Heart left ventricle (tissue), 16 donors: ENCODE results near the gene IPO9. TPM values are rescaled to one million over a fixed set of nuclear protein-coding genes. Genes with fewer than 3 reads are reported as not detected.

Experiments used
- ATAC-seq, 4 donors: fragments of 200-7000 bp; cut with Tn5 transposase; one replicate each; pipeline ENCODE4 v1.9.1; 2020 to 2022; ENCODE audit warnings: moderate library complexity in 4 of 4, mild to moderate bottlenecking in 3 of 4, moderate number of reproducible peaks in 1 of 4
- DNase-seq, 5 donors: peaks; one replicate each; pipeline ENCODE4 v3.0.0-alpha.2; 2020
- H3K27ac ChIP-seq, 12 donors: fragments of 200-600 bp; sonication (generic) in 4 of 12; one replicate each; pipeline versions ENCODE4 v1.5.0 to v1.8.0; 2016 to 2022; ENCODE audit warnings: mild to moderate bottlenecking in 2 of 12
- H3K27me3 ChIP-seq, 9 donors: fragments of 200-600 bp; sonication (generic) in 2 of 9; one replicate each; pipeline versions ENCODE4 v1.5.1 to v1.8.0; 2016 to 2022; ENCODE audit warnings: mild to moderate bottlenecking in 3 of 9
- H3K36me3 ChIP-seq, 9 donors: fragments of 200-600 bp; sonication (generic) in 2 of 9; one replicate each; pipeline versions ENCODE4 v1.5.0 to v1.8.0; 2018 to 2022; ENCODE audit warnings: mild to moderate bottlenecking in 2 of 9
- H3K4me1 ChIP-seq, 12 donors: fragments of 200-600 bp; sonication (generic) in 4 of 12; one replicate each; pipeline versions ENCODE4 v1.5.0 to v1.8.0; 2016 to 2022; ENCODE audit warnings: mild to moderate bottlenecking in 3 of 12
- H3K4me3 ChIP-seq, 12 donors: fragments of 200-600 bp; sonication (generic) in 4 of 12; one replicate each; pipeline versions ENCODE4 v1.5.0 to v1.8.0; 2017 to 2022; ENCODE audit warnings: mild to moderate bottlenecking in 9 of 12, moderate library complexity in 4 of 12
- H3K9me3 ChIP-seq, 12 donors: fragments of 200-600 bp; sonication (generic) in 4 of 12; one replicate each; pipeline versions ENCODE4 v1.5.0 to v1.8.0; 2016 to 2022; ENCODE audit warnings: mild to moderate bottlenecking in 1 of 12
- POLR2A ChIP-seq, 2 donors: fragments of 450-650 bp; IDR thresholded peaks; one replicate each; pipeline ENCODE4 v1.6.1; 2017; ENCODE audit warnings: antibody characterized with exemption in 2 of 2, mild to moderate bottlenecking in 2 of 2, moderate library complexity in 2 of 2
- WGBS, 4 donors: extraction: QIAGEN DNeasy Blood & Tissue Kit in 2 of 4; methylation state at CpG; one replicate each; pipeline versions ENCODE4 v1.1.5 to v1.1.7; 2013 to 2018; 5-methylcytosine and 5-hydroxymethylcytosine counted together
- intact Hi-C, 10 donors: fragments of 100-400 bp; cut with DNase I; formaldehyde crosslinking; loops; one replicate each; pipeline versions ENCODE4 v1.11.1 to v1.14.2; 2022
- microRNA counts, 2 donors: library from miRNA; unstranded; fragments of <30 nt; microRNA quantifications; one replicate each; lab custom pipeline; 2016
- microRNA-seq, 4 donors: library from miRNA; unstranded; fragments of <30 nt; microRNA quantifications; one replicate each; pipeline versions ENCODE4 to v1.2.0, GENCODE V29; 2017 to 2020
- polyA plus RNA-seq, 2 donors: library from polyadenylated mRNA; stranded (reverse); fragments of 200-250 nt; gene quantifications; one replicate each; pipeline ENCODE4 v1.2.3, GENCODE V29; 2013
- total RNA-seq, 9 donors: library from RNA; depleted of rRNA in 2 of 9; stranded (reverse); fragments of >200 nt in 2 of 9; fragmentation: NEBNext Ultra II Directional in 3 of 9; extraction: Animal tissue kit (Norgen Biotek cat#: 25700) in 3 of 9; gene quantifications; one replicate each; pipeline versions ENCODE4 v1.1.0 to v1.2.4, GENCODE V29; 2016 to 2023
- TF ChIP-seq, protein P1 (sequence below), 12 donors: fragments of 200-600 bp; sonication (generic) in 4 of 12; IDR thresholded peaks; one replicate each; pipeline versions ENCODE4 v1.5.0 to v1.8.0; 2018 to 2022; ENCODE audit warnings: antibody characterized with exemption in 12 of 12, mild to moderate bottlenecking in 5 of 12
- donor health status: ischemic (EF 13 %, LVEDD 7.1; RV severe dilation, severe dysfunction).
- donor health status: healthy with polysubstance abuse.
- donor health status: DM: no; HTN: yes; CAD: no.
- donor health status: DM: no; HTN: no; CAD: no.
- donor health status: ischemic (EF 25% LVEDD 6.9; RV normal size, moderate dysfunction).
- donor health status: ischemic (EF 25% LVEDD 5.7; RV mildly dilated, moderate dysfunction).
- donor health status: healthy.
- donor health status: DM: yes; HTN: yes; CAD: no.
- donor health status: ischemic (EF 35%, LVEDD 5.7; RV mildly dilated, moderate dysfunction).
- donor health status: nonischemic (EF 11% LVEDD 7.7; RV severe dilation, severe dysfunction).
- donor health status: DM: yes; HTN: yes; CAD: no.
- donor health status: PGD.
- donor health status: ischemic (EF 29% LVEDD 5.4; RV normal size, mild dysfunction).
- donor health status: nonischemic (EF 23%, LVEDD 6.1; RV moderate dilation, normal function).

IPO9 gene
- total and polyA plus RNA-seq, 11 donors = 9.8 to 35.4 (median 22.9) TPM

DNA sequence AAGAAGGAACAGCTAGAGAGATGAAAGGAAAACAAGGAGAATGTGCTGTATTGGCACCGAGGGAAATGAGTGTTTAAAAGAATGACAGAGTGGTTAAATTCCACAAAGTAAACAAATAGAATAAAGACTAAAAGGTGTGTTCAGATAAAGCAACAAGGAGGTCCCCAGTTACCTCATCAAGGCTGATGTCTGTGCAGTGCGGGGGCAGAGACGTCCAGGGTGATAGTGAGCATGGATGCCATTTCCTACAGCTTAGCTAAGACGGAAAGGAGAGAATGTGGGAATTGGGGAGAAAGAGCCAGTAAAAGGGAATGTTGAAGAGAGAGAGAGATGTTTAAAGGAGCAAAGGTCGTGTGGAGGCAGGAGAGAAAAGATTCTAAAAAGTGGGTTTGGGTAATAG lies 101.8 kb downstream of the IPO9 start:
- Histone ChIP-seq H3K27ac (peak overlapping the region in 1 of 12 donors; percentile 56), H3K27me3 (no peaks in the 10 kb centered on the region), H3K4me1 (peaks cover 0 to 7% (median 0%) of the 10 kb centered on the region in 12 donors), H3K36me3 (peaks cover 0 to 9% (median 0%) of the 10 kb centered on the region in 9 donors), H3K9me3 (no peaks in the 10 kb centered on the region), H3K4me3 (no peak overlapping the region)
- no peak for DNase-seq
- intact Hi-C loops = no loop called here
- no peak for TF ChIP-seq POLR2A (IDR thresholded peaks at IDR 0.05)
- TF ChIP-seq, protein P1, sequence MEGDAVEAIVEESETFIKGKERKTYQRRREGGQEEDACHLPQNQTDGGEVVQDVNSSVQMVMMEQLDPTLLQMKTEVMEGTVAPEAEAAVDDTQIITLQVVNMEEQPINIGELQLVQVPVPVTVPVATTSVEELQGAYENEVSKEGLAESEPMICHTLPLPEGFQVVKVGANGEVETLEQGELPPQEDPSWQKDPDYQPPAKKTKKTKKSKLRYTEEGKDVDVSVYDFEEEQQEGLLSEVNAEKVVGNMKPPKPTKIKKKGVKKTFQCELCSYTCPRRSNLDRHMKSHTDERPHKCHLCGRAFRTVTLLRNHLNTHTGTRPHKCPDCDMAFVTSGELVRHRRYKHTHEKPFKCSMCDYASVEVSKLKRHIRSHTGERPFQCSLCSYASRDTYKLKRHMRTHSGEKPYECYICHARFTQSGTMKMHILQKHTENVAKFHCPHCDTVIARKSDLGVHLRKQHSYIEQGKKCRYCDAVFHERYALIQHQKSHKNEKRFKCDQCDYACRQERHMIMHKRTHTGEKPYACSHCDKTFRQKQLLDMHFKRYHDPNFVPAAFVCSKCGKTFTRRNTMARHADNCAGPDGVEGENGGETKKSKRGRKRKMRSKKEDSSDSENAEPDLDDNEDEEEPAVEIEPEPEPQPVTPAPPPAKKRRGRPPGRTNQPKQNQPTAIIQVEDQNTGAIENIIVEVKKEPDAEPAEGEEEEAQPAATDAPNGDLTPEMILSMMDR (IDR thresholded peaks at IDR 0.05) = no peak
- ATAC-seq = no peak
- 74 to 83% (median 77%) methylated on average over 5 of the region's 5 CpGs for WGBS, 4 donors

MicroRNAs within 50 kb of the gene (microRNA counts, 767-probe panel; counts per million panel counts)
- 0 to 71.6 counts per million in 2 donors for microRNA hsa-miR-1231 (lab: Ali Mortazavi, UCI)

Small RNA genes lying within 50 kb of the gene (microRNA-seq; reads per million reads assigned to microRNA genes)
- gene MIR1231 (0 to 5.0 (median 0.31) reads per million in 4 donors), gene MIR6739 (0 reads per million in 4 donors)

Other genes with a start within 250 kb of the IPO9 start
- 100 to 1,000 TPM in 6 of 9 donors, 10 to 100 TPM in 3; 66.5 to 262 (median 133) TPM for gene SHISA4, start 59.7 kb downstream of the IPO9 start, total RNA-seq
- 100 to 1,000 TPM in 1 of 2 donors, 10 to 100 TPM in 1; 53.2 to 101 TPM for gene SHISA4, start 59.7 kb downstream of the IPO9 start, polyA plus RNA-seq
- gene LMOD1, start 117.4 kb downstream of the IPO9 start, total RNA-seq = 10 to 100 TPM in 4 of 9 donors, 1 to 10 TPM in 5; 4.6 to 24.9 (median 10.0) TPM
- gene LMOD1, start 117.4 kb downstream of the IPO9 start, polyA plus RNA-seq = 10 to 100 TPM in 1 of 2 donors, 1 to 10 TPM in 1; 5.1 to 14.5 TPM
- 100 to 1,000 TPM in 3 of 9 donors, 10 to 100 TPM in 6; 31.7 to 120 (median 86.0) TPM for gene TIMM17A, start 126.3 kb downstream of the IPO9 start, total RNA-seq
- 100 to 1,000 TPM in 1 of 2 donors, 10 to 100 TPM in 1; 50.7 to 151 TPM for gene TIMM17A, start 126.3 kb downstream of the IPO9 start, polyA plus RNA-seq
- 10 to 100 TPM; 14.1 to 36.2 (median 18.1) TPM for gene RNPEP, start 153.5 kb downstream of the IPO9 start, total RNA-seq
- gene RNPEP, start 153.5 kb downstream of the IPO9 start, polyA plus RNA-seq = 10 to 100 TPM; 12.4 to 14.3 TPM
- gene ELF3, start 181.4 kb downstream of the IPO9 start, total RNA-seq = 10 to 100 TPM in 1 of 9 donors, 1 to 10 TPM in 2, under 1 TPM in 4, not detected in 2; 0.32 to 42.5 (median 0.69) TPM
- 1 to 10 TPM in 1 of 2 donors, under 1 TPM in 1; 0.15 to 3.9 TPM for gene ELF3, start 181.4 kb downstream of the IPO9 start, polyA plus RNA-seq